ENCODE results near the gene OR9A2.

The OR9A2 gene

GRCh38 chr7:143027032-143027431, at the start of gene OR9A2:
Gene OR9A2 (minus strand): TSS chr7:143027132. CDS start chr7:143027132, 0 bp downstream.
- no peak within 1 kb of the TSS for H3K4me3 ChIP-seq (ENCODE audit: low read depth, low read length)
- H3K4me1 ChIP-seq (ENCODE audit: control insufficient read depth, insufficient read depth, low read length): no peaks in the 10 kb centered on the region
- H3K36me3 ChIP-seq (ENCODE audit: control insufficient read depth, insufficient read depth, low read length): no peaks in the 10 kb centered on the region
- no peak within 1 kb of the TSS for H3K9ac ChIP-seq (ENCODE audit: low read depth, low read length)
- H3K27me3 ChIP-seq (ENCODE audit: control insufficient read depth, insufficient read depth, low read length): no peaks in the 10 kb centered on the region
- no peaks in the 10 kb centered on the region for H3K9me3 ChIP-seq (ENCODE audit: control insufficient read depth, insufficient read depth, low read length)

- Histone ChIP-seq H3K36me3 (ENCODE audit: control insufficient read depth, insufficient read depth, low read length) (no peaks in the 10 kb centered on the region), H3K27me3 (ENCODE audit: control insufficient read depth, insufficient read depth, low read length) (no peaks in the 10 kb centered on the region), H3K9me3 (ENCODE audit: control insufficient read depth, insufficient read depth, low read length) (no peaks in the 10 kb centered on the region)
Observed at GRCh38 chr7:143074141-143074540, 47.2 kb upstream of the OR9A2 start.

GRCh38 chr7:143073556-143073955, 46.6 kb upstream of the OR9A2 start:
- no peak overlapping the region for H3K9ac ChIP-seq (ENCODE audit: low read depth, low read length)
- H3K27me3 ChIP-seq (ENCODE audit: control insufficient read depth, insufficient read depth, low read length): no peaks in the 10 kb centered on the region
- H3K36me3 ChIP-seq (ENCODE audit: control insufficient read depth, insufficient read depth, low read length): no peaks in the 10 kb centered on the region
- no peaks in the 10 kb centered on the region for H3K9me3 ChIP-seq (ENCODE audit: control insufficient read depth, insufficient read depth, low read length)
- H3K4me3 ChIP-seq (ENCODE audit: low read depth, low read length): no peak overlapping the region
- no peaks in the 10 kb centered on the region for H3K4me1 ChIP-seq (ENCODE audit: control insufficient read depth, insufficient read depth, low read length)

More at GRCh38 chr7:143074141-143074540, 47.2 kb upstream of the OR9A2 start:
- H3K4me3 ChIP-seq (ENCODE audit: low read depth, low read length): no peak overlapping the region
- H3K4me1 ChIP-seq (ENCODE audit: control insufficient read depth, insufficient read depth, low read length): no peaks in the 10 kb centered on the region
- H3K9ac ChIP-seq (ENCODE audit: low read depth, low read length): no peak overlapping the region

GRCh38 chr7:143069912-143070500, 43.1 kb upstream of the OR9A2 start:
- no peaks in the 10 kb centered on the region for H3K36me3 ChIP-seq (ENCODE audit: control insufficient read depth, insufficient read depth, low read length)
- no peak overlapping the region for H3K9ac ChIP-seq (ENCODE audit: low read depth, low read length)
- H3K27me3 ChIP-seq (ENCODE audit: control insufficient read depth, insufficient read depth, low read length): no peaks in the 10 kb centered on the region
- no peak overlapping the region for H3K4me3 ChIP-seq (ENCODE audit: low read depth, low read length)
- no peaks in the 10 kb centered on the region for H3K9me3 ChIP-seq (ENCODE audit: control insufficient read depth, insufficient read depth, low read length)
- H3K4me1 ChIP-seq (ENCODE audit: control insufficient read depth, insufficient read depth, low read length): no peaks in the 10 kb centered on the region

- Histone ChIP-seq H3K4me3 (ENCODE audit: low read depth, low read length) (no peak overlapping the region), H3K9ac (ENCODE audit: low read depth, low read length) (no peak overlapping the region)
Observed at GRCh38 chr7:143068446-143068845, 41.5 kb upstream of the OR9A2 start.

GRCh38 chr7:143063741-143064140, 36.8 kb upstream of the OR9A2 start:
- no peak overlapping the region for H3K9ac ChIP-seq (ENCODE audit: low read depth, low read length)
- H3K36me3 ChIP-seq (ENCODE audit: control insufficient read depth, insufficient read depth, low read length): no peaks in the 10 kb centered on the region
- H3K4me1 ChIP-seq (ENCODE audit: control insufficient read depth, insufficient read depth, low read length): no peaks in the 10 kb centered on the region
- H3K27me3 ChIP-seq (ENCODE audit: control insufficient read depth, insufficient read depth, low read length): no peaks in the 10 kb centered on the region
- no peak overlapping the region for H3K4me3 ChIP-seq (ENCODE audit: low read depth, low read length)
- H3K9me3 ChIP-seq (ENCODE audit: control insufficient read depth, insufficient read depth, low read length): no peaks in the 10 kb centered on the region

More at GRCh38 chr7:143068446-143068845, 41.5 kb upstream of the OR9A2 start:
- Histone ChIP-seq H3K9me3 (ENCODE audit: control insufficient read depth, insufficient read depth, low read length) (no peaks in the 10 kb centered on the region), H3K36me3 (ENCODE audit: control insufficient read depth, insufficient read depth, low read length) (no peaks in the 10 kb centered on the region), H3K4me1 (ENCODE audit: control insufficient read depth, insufficient read depth, low read length) (no peaks in the 10 kb centered on the region), H3K27me3 (ENCODE audit: control insufficient read depth, insufficient read depth, low read length) (no peaks in the 10 kb centered on the region)

- Histone ChIP-seq H3K27me3 (ENCODE audit: control insufficient read depth, insufficient read depth, low read length) (no peaks in the 10 kb centered on the region), H3K9me3 (ENCODE audit: control insufficient read depth, insufficient read depth, low read length) (no peaks in the 10 kb centered on the region), H3K9ac (ENCODE audit: low read depth, low read length) (no peak overlapping the region), H3K4me3 (ENCODE audit: low read depth, low read length) (no peak overlapping the region), H3K4me1 (ENCODE audit: control insufficient read depth, insufficient read depth, low read length) (no peaks in the 10 kb centered on the region), H3K36me3 (ENCODE audit: control insufficient read depth, insufficient read depth, low read length) (no peaks in the 10 kb centered on the region)
Observed at GRCh38 chr7:143055754-143056153, 28.8 kb upstream of the OR9A2 start.

GRCh38 chr7:143054621-143055020, 27.7 kb upstream of the OR9A2 start:
- no peaks in the 10 kb centered on the region for H3K27me3 ChIP-seq (ENCODE audit: control insufficient read depth, insufficient read depth, low read length)
- H3K9me3 ChIP-seq (ENCODE audit: control insufficient read depth, insufficient read depth, low read length): no peaks in the 10 kb centered on the region
- H3K4me3 ChIP-seq (ENCODE audit: low read depth, low read length): no peak overlapping the region
- H3K9ac ChIP-seq (ENCODE audit: low read depth, low read length): no peak overlapping the region
- H3K36me3 ChIP-seq (ENCODE audit: control insufficient read depth, insufficient read depth, low read length): no peaks in the 10 kb centered on the region
- no peaks in the 10 kb centered on the region for H3K4me1 ChIP-seq (ENCODE audit: control insufficient read depth, insufficient read depth, low read length)

- Histone ChIP-seq H3K4me1 (ENCODE audit: control insufficient read depth, insufficient read depth, low read length) (no peaks in the 10 kb centered on the region), H3K9ac (ENCODE audit: low read depth, low read length) (no peak within 1 kb of the TSS), H3K9me3 (ENCODE audit: control insufficient read depth, insufficient read depth, low read length) (no peaks in the 10 kb centered on the region), H3K4me3 (ENCODE audit: low read depth, low read length) (no peak within 1 kb of the TSS), H3K36me3 (ENCODE audit: control insufficient read depth, insufficient read depth, low read length) (no peaks in the 10 kb centered on the region), H3K27me3 (ENCODE audit: control insufficient read depth, insufficient read depth, low read length) (no peaks in the 10 kb centered on the region)
Observed at GRCh38 chr7:143052041-143052440, 25.1 kb upstream of the OR9A2 start, which contains the start of gene OR6V1. Gene OR6V1 (plus strand): TSS chr7:143052341. CDS start chr7:143052341, 0 bp downstream.

- H3K27me3 ChIP-seq (ENCODE audit: control insufficient read depth, insufficient read depth, low read length): no peaks in the 10 kb centered on the region
- no peaks in the 10 kb centered on the region for H3K36me3 ChIP-seq (ENCODE audit: control insufficient read depth, insufficient read depth, low read length)
- H3K9ac ChIP-seq (ENCODE audit: low read depth, low read length): no peak overlapping the region
- H3K9me3 ChIP-seq (ENCODE audit: control insufficient read depth, insufficient read depth, low read length): no peaks in the 10 kb centered on the region
- no peak overlapping the region for H3K4me3 ChIP-seq (ENCODE audit: low read depth, low read length)
- no peaks in the 10 kb centered on the region for H3K4me1 ChIP-seq (ENCODE audit: control insufficient read depth, insufficient read depth, low read length)
Observed at GRCh38 chr7:143050931-143051330, 24.0 kb upstream of the OR9A2 start.

- Histone ChIP-seq H3K36me3 (ENCODE audit: control insufficient read depth, insufficient read depth, low read length) (no peaks in the 10 kb centered on the region), H3K4me3 (ENCODE audit: low read depth, low read length) (no peak overlapping the region), H3K9ac (ENCODE audit: low read depth, low read length) (no peak overlapping the region), H3K9me3 (ENCODE audit: control insufficient read depth, insufficient read depth, low read length) (no peaks in the 10 kb centered on the region), H3K4me1 (ENCODE audit: control insufficient read depth, insufficient read depth, low read length) (no peaks in the 10 kb centered on the region), H3K27me3 (ENCODE audit: control insufficient read depth, insufficient read depth, low read length) (no peaks in the 10 kb centered on the region)
Observed at GRCh38 chr7:143049362-143049761, 22.4 kb upstream of the OR9A2 start.

- H3K27me3 ChIP-seq (ENCODE audit: control insufficient read depth, insufficient read depth, low read length): no peaks in the 10 kb centered on the region
- no peak overlapping the region for H3K9ac ChIP-seq (ENCODE audit: low read depth, low read length)
- H3K9me3 ChIP-seq (ENCODE audit: control insufficient read depth, insufficient read depth, low read length): no peaks in the 10 kb centered on the region
- no peaks in the 10 kb centered on the region for H3K4me1 ChIP-seq (ENCODE audit: control insufficient read depth, insufficient read depth, low read length)
- no peaks in the 10 kb centered on the region for H3K36me3 ChIP-seq (ENCODE audit: control insufficient read depth, insufficient read depth, low read length)
- H3K4me3 ChIP-seq (ENCODE audit: low read depth, low read length): no peak overlapping the region
Observed at GRCh38 chr7:143048827-143049226, 21.9 kb upstream of the OR9A2 start.
